WERI-Rb-1 (cell line): ENCODE measurements around the gene TEX2.

Experiments used
- DNase-seq: peaks from one replicate; pipeline ENCODE4 v3.0.0-alpha.2; 2020
- H3K27ac ChIP-seq: fragments of 250-450 bp; sonication (Bioruptor Pico); 2 replicates; pipeline ENCODE4 v1.5.1; 2020; ENCODE audit warnings: mild to moderate bottlenecking, moderate library complexity
- H3K27me3 ChIP-seq: fragments of 250-450 bp; sonication (Bioruptor Pico); 2 replicates; pipeline ENCODE4 v1.5.1; 2021; ENCODE audit warnings: mild to moderate bottlenecking, low read depth, moderate library complexity; ENCODE audit not compliant: insufficient read depth, severe bottlenecking
- H3K36me3 ChIP-seq: fragments of 250-450 bp; sonication (Bioruptor Pico); 2 replicates; pipeline ENCODE4 v1.5.1; 2020; ENCODE audit warnings: mild to moderate bottlenecking, moderate library complexity
- H3K4me3 ChIP-seq: 2 replicates; pipeline ENCODE4 v1.5.1; 2011; ENCODE audit warnings: low read depth, mild to moderate bottlenecking, control low read depth, low read length
- H3K9me3 ChIP-seq: fragments of 250-450 bp; sonication (Bioruptor Pico); 2 replicates; pipeline ENCODE4 v1.5.1; 2021; ENCODE audit warnings: mild to moderate bottlenecking, moderate library complexity; ENCODE audit not compliant: severe bottlenecking
- CTCF ChIP-seq: IDR thresholded peaks from 2 replicates; pipeline ENCODE4 v1.5.1; 2011; ENCODE audit warnings: low read depth, mild to moderate bottlenecking, control low read depth, inconsistent platforms, low read length

TEX2 gene

DNA sequence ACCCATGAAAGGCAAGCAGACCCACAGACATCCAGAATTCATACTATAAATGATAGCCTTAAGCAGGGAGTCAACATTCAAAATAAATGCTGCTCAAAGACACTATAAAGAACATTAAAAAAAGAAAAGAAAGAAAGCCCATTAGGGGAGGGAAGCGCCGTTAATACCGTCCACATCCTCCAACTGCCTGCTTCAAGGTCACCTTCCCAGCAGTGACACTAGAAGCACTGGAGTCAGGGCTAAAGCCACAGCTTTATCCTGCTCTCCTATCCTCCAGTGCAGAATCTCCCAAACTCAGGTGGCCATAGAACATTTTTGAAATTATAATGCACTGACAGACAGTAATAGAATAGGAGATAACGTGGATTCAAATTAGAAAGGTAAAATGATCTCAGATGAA lies 59.4 kb downstream of the TEX2 start:
- no peak for DNase-seq
- TF ChIP-seq CTCF = no peak
- H3K36me3 ChIP-seq = peaks cover 23% of the 10 kb centered on the region
- H3K27ac ChIP-seq = no peak overlapping the region
- no peaks in the 10 kb centered on the region for H3K9me3 ChIP-seq
- no peak overlapping the region for H3K4me3 ChIP-seq
- no peaks in the 10 kb centered on the region for H3K27me3 ChIP-seq

GRCh38 chr17:64202683-64203344 lies 60.2 kb downstream of the TEX2 start:
- H3K4me3 ChIP-seq = no peak overlapping the region
- H3K9me3 ChIP-seq = peaks cover under 1% of the 10 kb centered on the region
- peaks cover 16% of the 10 kb centered on the region for H3K36me3 ChIP-seq
- H3K27ac ChIP-seq = no peak overlapping the region
- DNase-seq = no peak
- TF ChIP-seq CTCF = no peak
- H3K27me3 ChIP-seq = no peaks in the 10 kb centered on the region

GRCh38 chr17:64200080-64201032 lies 62.7 kb downstream of the TEX2 start:
- H3K27ac ChIP-seq = no peak overlapping the region
- peaks cover 8% of the 10 kb centered on the region for H3K9me3 ChIP-seq

DNA sequence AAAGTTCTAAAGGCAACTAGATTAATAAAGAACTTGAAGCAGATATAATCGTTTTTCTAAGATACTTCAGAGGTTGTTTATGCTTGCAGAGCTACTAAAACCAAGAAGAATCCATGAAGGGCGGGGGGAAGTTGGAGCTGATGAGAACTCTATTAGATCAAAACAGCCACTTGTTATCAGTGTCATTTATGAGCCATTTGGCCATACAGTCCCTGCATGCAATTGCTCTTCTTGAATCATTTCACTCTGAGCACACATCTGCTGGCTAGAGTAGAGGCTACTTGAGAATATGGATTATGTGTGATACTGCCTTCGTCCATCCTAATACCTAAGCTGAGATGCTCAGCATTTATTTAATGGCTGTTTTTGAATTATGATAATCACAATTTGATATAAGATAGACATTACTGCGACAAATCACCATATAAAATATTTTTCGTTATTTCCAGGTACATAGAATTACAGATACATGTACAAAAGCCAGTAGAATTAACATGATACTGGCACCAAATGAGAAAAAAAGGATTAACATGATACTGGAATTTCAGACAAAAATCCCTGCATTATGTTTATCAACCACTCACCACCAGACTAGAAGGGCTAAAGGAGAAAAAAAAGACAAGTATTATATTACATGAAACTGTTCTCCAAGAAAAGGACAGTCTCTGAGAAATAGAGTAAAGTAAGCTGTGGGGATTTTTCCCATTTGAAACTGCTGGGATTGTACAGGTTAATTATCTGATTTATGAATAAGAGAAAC lies 64.5 kb downstream of the TEX2 start:
- no peak for TF ChIP-seq CTCF
- Histone ChIP-seq H3K27ac (no peak overlapping the region), H3K4me3 (no peak overlapping the region), H3K36me3 (peaks cover 30% of the 10 kb centered on the region), H3K9me3 (peaks cover 8% of the 10 kb centered on the region), H3K27me3 (no peaks in the 10 kb centered on the region)
- DNase-seq = no peak

More at GRCh38 chr17:64200080-64201032, 62.7 kb downstream of the TEX2 start:
- H3K27me3 ChIP-seq = no peaks in the 10 kb centered on the region
- TF ChIP-seq CTCF = no peak
- H3K4me3 ChIP-seq = no peak overlapping the region
- no peak for DNase-seq
- peaks cover 17% of the 10 kb centered on the region for H3K36me3 ChIP-seq

- no peak for DNase-seq
- H3K9me3 ChIP-seq = peaks cover 8% of the 10 kb centered on the region
- no peak overlapping the region for H3K4me3 ChIP-seq
- H3K27me3 ChIP-seq = no peaks in the 10 kb centered on the region
- no peak overlapping the region for H3K27ac ChIP-seq
- H3K36me3 ChIP-seq = peaks cover 48% of the 10 kb centered on the region
- no peak for TF ChIP-seq CTCF
Measured at GRCh38 chr17:64196601-64197000, 66.5 kb downstream of the TEX2 start.
